ENCODE results near the gene TFEB.
"Not testable (repeated sequence)": the region's sequence is repeated elsewhere in the genome, so short reads cannot be mapped to it uniquely, and the experiment has no call there.

- not testable (repeated sequence) for TF ChIP-seq ZNF24 (IDR thresholded peaks at IDR 0.05)
- TF ChIP-seq, protein P1, sequence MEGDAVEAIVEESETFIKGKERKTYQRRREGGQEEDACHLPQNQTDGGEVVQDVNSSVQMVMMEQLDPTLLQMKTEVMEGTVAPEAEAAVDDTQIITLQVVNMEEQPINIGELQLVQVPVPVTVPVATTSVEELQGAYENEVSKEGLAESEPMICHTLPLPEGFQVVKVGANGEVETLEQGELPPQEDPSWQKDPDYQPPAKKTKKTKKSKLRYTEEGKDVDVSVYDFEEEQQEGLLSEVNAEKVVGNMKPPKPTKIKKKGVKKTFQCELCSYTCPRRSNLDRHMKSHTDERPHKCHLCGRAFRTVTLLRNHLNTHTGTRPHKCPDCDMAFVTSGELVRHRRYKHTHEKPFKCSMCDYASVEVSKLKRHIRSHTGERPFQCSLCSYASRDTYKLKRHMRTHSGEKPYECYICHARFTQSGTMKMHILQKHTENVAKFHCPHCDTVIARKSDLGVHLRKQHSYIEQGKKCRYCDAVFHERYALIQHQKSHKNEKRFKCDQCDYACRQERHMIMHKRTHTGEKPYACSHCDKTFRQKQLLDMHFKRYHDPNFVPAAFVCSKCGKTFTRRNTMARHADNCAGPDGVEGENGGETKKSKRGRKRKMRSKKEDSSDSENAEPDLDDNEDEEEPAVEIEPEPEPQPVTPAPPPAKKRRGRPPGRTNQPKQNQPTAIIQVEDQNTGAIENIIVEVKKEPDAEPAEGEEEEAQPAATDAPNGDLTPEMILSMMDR (IDR thresholded peaks at IDR 0.05 in 2 of 3, conservative IDR thresholded peaks at IDR 0.05 in 1 of 3; ENCODE audit: control insufficient read depth in 2 of 3, extremely low read depth in 1 of 3, insufficient read depth in 1 of 3, low read depth in 3 of 3, low read length in 3 of 3): not testable (repeated sequence)
Measured at GRCh38 chr6:41766043-41766664, 30.7 kb upstream of the TFEB start.

Data from GM12878 (cell line).